NCI-H460 (cell line): Measurements from ENCODE around the gene FGF23. TPM values are rescaled to one million over a fixed set of nuclear protein-coding genes. Genes with fewer than 3 reads are reported as not detected.
A peak's percentile ranks its signal among the peaks of the same experiment; 100 is the strongest.
"Not testable (repeated sequence)": the region's sequence is repeated elsewhere in the genome, so short reads cannot be mapped to it uniquely, and the experiment has no call there.

Source experiments
- DNase-seq: peaks from one replicate; pipeline ENCODE4 v3.0.0-alpha.2; 2016; ENCODE audit warnings: low read depth; ENCODE audit errors: extremely low read depth
- polyA plus RNA-seq: library from polyadenylated mRNA; depleted of rRNA; stranded (reverse); fragments of >200 nt; gene quantifications from 2 replicates; pipeline ENCODE4 v1.2.3, GENCODE V29; 2014; cell fraction: nucleus; rRNA removed
- total RNA-seq: library from RNA; depleted of rRNA; stranded (reverse); fragments of >200 nt; shearing (Covaris generic); gene quantifications from 2 replicates; pipeline ENCODE4 v1.2.3, GENCODE V29; 2014; rRNA removed

Gene FGF23
- total RNA-seq, result not detected in 2 replicates
- polyA plus RNA-seq, result not detected in 2 replicates

GRCh38 chr12:4379405-4379804 is at the start of gene FGF23:
TSS of gene FGF23 (minus strand) at chr12:4379712. CDS start at chr12:4379582, 130 bp downstream.
- DNase-seq, result no peak

- DNase-seq, result no peak
These were observed 44.9 kb upstream of the FGF23 start for GRCh38 chr12:4424422-4424821.

GRCh38 chr12:4423528-4424195 is 44.1 kb upstream of the FGF23 start:
- no peak for DNase-seq

- DNase-seq, result no peak
These were observed 43.5 kb upstream of the FGF23 start for GRCh38 chr12:4422985-4423384.

- peak; percentile 30 for DNase-seq
These were observed 42.1 kb upstream of the FGF23 start for GRCh38 chr12:4421590-4422031.

- no peak for DNase-seq
These were observed 40.7 kb upstream of the FGF23 start for GRCh38 chr12:4420138-4420670.

- DNase-seq, result no peak
These were observed 39.4 kb upstream of the FGF23 start for GRCh38 chr12:4418913-4419312.

GRCh38 chr12:4417936-4418335 is 38.4 kb upstream of the FGF23 start:
- DNase-seq, result no peak

- DNase-seq, result no peak
These were observed 37.9 kb upstream of the FGF23 start for GRCh38 chr12:4417455-4417854.

- DNase-seq, result no peak
These were observed 36.8 kb upstream of the FGF23 start for GRCh38 chr12:4416276-4416675.

- no peak for DNase-seq
These were observed 33.0 kb upstream of the FGF23 start for GRCh38 chr12:4412465-4412864.

- DNase-seq, result no peak
These were observed 32.5 kb upstream of the FGF23 start for GRCh38 chr12:4412056-4412455.

- no peak for DNase-seq
These were observed 27.6 kb upstream of the FGF23 start for GRCh38 chr12:4407136-4407535.

GRCh38 chr12:4404877-4405637 is 25.5 kb upstream of the FGF23 start:
- not testable (repeated sequence) for DNase-seq

GRCh38 chr12:4402996-4403395 is 23.5 kb upstream of the FGF23 start:
- DNase-seq, result no peak

GRCh38 chr12:4401117-4401516 is 21.6 kb upstream of the FGF23 start:
- DNase-seq, result no peak

- DNase-seq, result no peak
These were observed 16.3 kb upstream of the FGF23 start for GRCh38 chr12:4395818-4396217.

- DNase-seq, result no peak
These were observed 13.7 kb upstream of the FGF23 start for GRCh38 chr12:4393211-4393610.

GRCh38 chr12:4392223-4392742 is 12.8 kb upstream of the FGF23 start:
- no peak for DNase-seq

- DNase-seq, result no peak
These were observed 9.2 kb upstream of the FGF23 start for GRCh38 chr12:4388662-4389061.

GRCh38 chr12:4388032-4388431 is 8.5 kb upstream of the FGF23 start:
- DNase-seq, result no peak

- DNase-seq, result no peak
These were observed 8.1 kb upstream of the FGF23 start for GRCh38 chr12:4387607-4388006.
